GM13977 (cell line): ENCODE results near the gene RBBP4.

Source experiments
- DNase-seq: peaks from one replicate; pipeline ENCODE4 v3.0.0; 2012; ENCODE audit warnings: low spot score
- CTCF ChIP-seq: IDR thresholded peaks from 2 replicates; pipeline ENCODE4 v1.5.1; 2012; ENCODE audit warnings: mild to moderate bottlenecking, control low read depth; ENCODE audit not compliant: insufficient read depth; ENCODE audit errors: extremely low read depth, missing control alignments
- in situ Hi-C: fragments of 300-500 bp; cut with MboI; formaldehyde crosslinking; loops from one replicate; pipeline ENCODE4 v1.12.0; 2022; ENCODE audit warnings: low sequenced_read_pairs, low pct_unique_long_range_greater_than_20kb, mixed read lengths, inconsistent platforms; ENCODE audit not compliant: unreplicated experiment

RBBP4 gene

DNA sequence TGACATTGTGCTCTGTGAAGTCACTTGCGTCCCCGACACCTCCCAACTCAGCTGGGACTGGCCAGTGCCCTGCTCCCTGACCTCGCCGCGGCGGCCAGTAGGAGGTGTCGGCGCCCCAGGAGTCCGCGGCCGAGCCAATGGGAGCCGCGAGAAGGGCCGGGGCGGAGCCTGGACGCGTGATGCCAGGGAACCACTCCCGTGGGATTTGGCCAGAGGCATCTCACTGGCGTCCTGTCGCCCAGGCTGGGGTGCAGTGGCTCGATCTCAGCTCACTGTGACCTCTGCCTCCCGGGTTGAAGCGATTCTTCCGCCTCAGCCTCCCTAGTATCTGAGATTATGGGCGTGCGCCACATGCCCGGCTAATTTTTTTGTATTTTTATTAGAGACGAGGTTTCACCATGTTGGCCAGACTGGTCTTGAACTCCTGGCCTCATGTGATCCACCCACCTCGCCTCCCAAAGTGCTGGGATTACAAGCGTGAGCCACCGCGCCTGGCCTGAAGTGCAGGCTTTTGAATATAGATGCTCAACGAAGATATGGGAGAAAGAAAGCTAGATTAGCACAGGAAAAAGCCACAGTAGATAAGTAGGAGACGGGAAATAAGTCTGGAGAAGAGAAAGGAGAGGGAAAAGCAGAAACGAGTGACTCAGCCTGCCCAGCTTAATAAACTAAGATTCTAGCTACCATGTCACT lies 38.7 kb upstream of the RBBP4 start:
- TF ChIP-seq CTCF: peak; percentile 42
- DNase-seq: peak; percentile 84
- in situ Hi-C loops: no loop called here

DNA sequence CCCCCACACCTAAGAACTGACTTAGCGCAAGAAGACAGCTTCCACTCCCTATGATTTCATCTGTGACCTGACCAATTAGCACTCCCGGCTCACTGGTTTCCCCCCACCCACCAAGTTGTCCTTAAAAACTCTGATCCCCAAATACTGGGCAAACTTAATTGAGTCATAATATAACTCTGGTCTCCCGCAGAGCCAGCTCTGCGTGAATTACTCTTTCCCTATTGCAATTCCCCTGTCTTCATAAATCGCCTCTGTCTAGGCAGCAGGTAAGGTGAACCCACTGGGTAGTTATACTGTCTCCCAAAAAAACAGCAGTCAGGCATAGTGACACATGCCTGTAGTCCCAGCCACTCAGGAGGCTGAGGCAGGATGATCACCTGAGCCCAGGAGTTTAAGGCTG lies 37.5 kb upstream of the RBBP4 start:
- in situ Hi-C loops: no loop called here
- DNase-seq: no peak
- TF ChIP-seq CTCF: no peak

- in situ Hi-C loops: no loop called here
- TF ChIP-seq CTCF: no peak
- no peak for DNase-seq
Measured at GRCh38 chr1:32618673-32619221, 32.3 kb upstream of the RBBP4 start.

DNA sequence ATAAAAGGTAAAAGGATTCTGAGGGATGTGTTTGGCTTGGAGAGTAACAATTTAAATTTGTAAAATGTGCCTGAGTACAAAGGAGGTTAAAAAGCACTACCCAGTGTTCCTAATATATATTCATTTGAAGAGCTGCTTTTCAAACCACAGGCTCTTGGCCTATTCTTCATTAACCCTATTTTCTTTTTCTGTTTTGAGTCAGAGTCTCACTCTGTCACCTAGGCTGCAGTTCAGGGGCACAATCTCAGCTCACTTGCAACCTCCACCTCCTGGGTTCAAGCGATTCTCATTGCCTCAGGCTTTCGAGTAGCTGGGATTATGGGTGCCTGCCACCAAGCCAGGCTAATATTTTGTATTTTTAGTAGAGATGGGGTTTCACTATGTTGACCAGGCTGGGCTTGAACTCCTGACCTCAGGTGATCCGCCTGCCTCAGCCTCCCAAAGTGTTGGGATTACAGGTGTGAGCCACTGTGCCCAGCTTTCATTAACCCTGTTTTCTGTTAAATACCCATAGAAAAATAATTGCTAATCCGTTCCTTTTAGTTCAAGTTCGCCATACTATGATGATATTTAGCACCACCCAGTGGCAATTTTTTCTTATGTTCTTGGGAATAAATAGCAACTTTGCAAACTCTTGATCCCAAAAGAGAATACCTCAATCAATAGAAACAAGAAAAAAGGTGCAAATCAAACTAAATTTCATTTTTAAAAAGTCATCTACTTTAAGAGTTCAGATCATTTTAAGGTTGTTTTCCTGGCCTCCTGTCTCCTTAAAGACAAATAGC lies 31.1 kb upstream of the RBBP4 start:
- peak; percentile 30 for TF ChIP-seq CTCF
- in situ Hi-C loops: no loop called here
- DNase-seq: peak; percentile 55

GRCh38 chr1:32622205-32622604 lies 28.8 kb upstream of the RBBP4 start:
- in situ Hi-C loops: no loop called here
- no peak for DNase-seq
- TF ChIP-seq CTCF: no peak

DNA sequence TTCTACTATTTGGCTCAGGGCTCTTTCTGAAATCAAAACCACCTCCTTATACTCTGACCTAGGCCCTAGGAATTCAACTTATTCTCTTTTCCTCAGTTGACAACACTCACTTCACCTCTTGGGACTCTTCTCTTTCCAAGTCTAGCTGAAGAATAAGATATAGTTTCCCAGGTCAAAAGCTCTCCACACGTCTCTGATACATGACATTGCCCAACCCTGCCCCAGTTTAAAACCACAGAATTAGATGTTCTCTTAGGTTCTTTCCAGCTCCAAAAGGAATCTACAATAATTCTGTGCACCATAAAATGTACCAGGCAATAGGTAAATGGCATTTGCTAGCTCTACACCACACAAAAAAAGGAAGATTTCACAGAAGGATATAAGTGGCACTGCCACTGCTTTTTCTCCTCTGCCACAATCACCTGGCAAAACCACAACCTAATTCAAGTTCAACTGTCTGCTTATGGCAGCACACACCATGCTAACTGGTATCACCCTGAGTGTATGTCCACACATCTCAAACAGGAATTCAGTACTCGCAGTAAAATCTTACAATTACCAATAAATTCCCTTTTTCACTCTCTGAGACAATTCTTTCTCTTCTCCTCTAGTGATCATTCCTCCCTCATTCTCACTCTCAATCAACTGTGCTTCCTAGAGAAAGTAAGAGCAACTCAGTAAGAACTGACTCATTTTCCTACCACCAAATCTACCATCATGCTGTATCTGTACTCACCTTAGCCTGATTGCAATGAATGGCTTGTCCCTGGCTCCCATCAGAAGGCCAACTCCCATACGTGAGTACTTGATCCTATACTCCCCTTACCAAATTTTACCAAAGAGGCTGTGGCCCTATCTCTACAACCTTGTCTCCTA lies 28.0 kb upstream of the RBBP4 start:
- TF ChIP-seq CTCF: no peak
- DNase-seq: no peak
- in situ Hi-C loops: no loop called here
